Non-pigmented ciliary epithelial cell (primary cell): ENCODE measurements around the gene IL15RA.
"Not testable (repeated sequence)": the region's sequence is repeated elsewhere in the genome, so short reads cannot be mapped to it uniquely, and the experiment has no call there.

Experiments used
- DNase-seq: peaks from one replicate; pipeline ENCODE4 v3.0.0-alpha.2; 2010; ENCODE audit warnings: low read depth

IL15RA gene

DNA sequence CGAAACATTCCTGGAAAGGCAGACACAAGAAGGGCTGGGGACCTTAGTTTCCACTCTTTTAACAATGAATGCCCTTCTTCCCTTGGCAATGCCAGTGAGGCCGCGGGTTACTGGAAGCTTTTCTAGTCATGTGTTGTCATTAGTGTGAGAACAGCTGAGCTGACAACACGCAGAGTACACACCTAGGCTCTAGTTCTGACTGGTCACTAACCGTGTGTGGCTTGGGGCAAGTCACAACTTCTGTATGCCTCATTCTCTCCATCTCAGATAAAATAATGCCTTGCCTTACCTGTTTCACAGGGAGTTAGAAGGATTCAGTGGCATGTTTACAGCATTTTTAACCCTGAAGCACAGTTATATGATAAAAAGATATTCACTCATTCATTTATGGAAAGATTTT is 55.6 kb downstream of the IL15RA start:
- no peak for DNase-seq

DNA sequence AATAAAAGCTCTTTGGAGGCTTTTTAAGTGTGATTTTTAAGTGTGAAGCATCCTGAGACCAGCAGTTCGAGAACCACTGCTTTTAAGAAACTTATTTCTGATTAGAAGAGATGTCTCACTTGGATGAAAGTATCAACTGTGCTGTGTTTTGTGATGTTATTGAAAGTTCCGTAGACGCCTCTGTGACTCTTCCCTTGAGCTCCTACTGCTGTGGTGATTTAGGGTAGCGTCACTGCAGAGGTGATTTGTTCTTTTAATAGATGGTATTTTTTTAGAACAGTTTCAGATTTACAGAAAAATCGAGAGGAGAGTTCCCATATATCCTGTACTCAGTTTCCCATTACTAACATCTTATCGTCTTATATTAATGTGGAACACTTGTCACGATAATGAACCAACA is 57.8 kb downstream of the IL15RA start:
- DNase-seq, result no peak

DNA sequence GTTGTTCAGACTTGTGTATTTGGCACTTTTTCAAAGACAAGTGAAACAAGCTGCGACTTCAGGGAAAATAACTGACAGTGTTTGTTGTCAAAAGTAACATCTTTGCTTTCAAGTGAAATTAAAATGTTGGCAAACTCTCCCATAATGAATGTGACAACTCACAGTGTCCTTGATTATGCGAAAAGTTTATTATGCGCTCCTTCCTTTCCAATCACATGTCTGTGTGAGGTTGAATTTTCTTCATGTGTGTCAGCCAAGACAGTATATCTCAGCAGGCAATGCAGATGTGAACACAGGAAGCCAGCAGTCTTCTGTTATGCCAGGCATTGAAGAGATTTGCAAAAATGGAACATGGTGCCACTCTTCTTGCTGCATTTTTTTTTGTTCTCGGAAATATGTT is 58.6 kb downstream of the IL15RA start:
- no peak for DNase-seq

DNA sequence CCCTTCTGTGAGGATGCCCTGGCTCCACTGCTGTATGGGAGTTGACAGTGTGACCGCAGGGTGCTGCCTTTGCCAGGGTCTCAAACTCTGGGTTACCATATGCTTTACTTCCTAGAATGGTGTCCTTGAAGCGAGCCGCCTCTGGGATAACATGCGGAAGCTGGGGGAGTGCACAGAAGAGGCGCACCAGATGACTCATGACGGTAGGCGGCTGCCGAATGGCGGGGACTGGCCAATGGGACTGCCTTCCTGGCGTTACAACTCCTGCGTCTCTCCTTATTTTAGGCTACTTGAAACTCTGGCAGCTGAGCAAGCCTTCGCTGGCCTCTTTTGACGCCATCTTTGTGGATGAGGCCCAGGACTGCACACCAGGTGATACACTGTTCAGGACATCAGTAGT is 60.0 kb downstream of the IL15RA start:
- DNase-seq, result no peak

DNA sequence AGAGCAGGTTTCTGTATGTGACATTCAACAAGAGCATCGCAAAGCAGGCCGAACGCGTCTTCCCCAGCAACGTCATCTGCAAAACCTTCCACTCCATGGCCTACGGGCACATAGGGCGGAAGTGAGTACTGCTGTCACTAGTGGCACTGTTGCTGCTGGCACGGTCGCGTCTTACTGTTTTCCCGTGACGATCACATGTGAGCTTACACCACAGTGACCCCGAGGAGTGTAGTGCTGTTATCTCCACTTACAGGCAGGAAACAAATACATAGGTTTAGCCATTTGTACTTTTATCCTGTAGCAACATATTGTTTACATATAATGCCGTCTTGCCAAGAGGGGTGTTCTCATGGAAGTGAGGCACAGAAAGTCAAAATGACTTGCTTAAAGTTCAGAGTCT is 61.9 kb downstream of the IL15RA start:
- no peak for DNase-seq

DNA sequence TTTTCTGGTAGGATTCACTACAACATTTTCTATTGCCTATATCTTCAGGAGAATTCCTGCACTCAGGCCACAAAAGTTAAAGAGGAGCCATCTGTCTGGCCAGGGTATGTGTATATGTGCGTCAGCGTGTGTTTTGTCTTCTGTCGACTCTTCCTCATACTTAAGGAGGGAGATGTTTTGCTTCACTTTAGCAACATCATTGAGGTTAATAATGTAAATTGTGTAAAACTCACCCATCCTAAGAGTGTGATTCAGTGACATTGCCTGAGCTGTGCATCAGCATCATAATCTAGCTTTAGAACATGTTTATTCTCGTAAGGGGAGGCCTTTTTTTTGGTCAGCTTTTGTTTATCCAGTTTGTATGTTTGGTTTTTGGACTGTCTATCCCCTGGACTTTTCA is 63.6 kb downstream of the IL15RA start:
- DNase-seq, result no peak

DNA sequence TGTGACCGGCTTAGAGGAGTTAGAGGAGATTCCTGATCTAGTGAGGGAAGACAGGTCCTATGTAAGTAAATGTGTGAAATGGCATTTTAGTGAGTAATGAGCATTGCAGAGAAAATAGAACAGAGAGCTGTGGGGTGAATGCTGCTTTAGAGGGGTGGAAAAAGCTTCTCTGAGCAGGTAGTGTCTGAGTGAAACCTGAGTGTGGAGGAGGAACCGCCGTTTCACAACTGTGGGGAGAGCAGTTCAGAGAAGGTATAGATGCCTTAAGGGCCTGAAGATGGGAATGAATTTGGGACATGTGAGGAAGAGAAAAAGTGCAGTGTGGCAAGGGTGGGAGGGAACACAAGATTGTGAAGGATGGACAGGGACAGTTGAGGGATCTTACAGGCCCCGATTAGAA is 65.7 kb downstream of the IL15RA start:
- no peak for DNase-seq

DNA sequence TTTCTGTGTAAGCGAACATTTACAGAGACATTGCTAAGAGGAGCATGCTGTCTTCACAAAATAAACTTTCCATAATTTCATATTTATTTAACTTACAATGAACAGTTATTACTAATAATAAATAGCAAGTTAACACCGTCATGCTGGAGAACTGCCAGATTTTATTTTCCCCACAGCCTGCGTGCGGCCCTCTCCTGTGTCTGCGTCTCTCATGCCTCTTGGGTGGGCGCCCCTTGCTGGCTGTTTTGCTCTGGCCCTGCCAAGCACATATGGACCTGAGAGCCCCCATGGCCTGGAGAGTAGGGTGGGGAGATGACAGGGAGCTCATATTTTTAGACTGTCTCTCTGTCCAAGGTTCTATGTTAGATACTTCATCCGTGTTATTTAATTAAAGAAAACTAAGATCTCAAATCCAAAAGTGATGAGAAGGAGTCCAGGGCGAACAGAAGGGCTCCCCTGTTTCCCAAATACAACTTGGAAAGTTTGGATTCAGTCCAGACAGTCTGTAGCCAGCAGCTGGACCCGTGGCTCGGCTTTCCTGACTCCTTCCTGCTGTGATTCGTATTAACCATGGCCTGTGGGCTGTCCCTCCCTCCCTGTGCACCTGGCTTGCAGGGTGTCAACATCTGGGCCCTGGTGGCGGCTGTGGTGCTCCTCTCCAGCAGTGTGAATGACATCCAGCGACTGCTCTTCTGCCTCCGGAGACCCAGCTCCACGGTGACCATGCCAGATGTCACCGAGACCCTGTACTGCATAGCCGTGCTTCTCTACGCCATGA is 66.8 kb downstream of the IL15RA start:
- no peak for DNase-seq

DNA sequence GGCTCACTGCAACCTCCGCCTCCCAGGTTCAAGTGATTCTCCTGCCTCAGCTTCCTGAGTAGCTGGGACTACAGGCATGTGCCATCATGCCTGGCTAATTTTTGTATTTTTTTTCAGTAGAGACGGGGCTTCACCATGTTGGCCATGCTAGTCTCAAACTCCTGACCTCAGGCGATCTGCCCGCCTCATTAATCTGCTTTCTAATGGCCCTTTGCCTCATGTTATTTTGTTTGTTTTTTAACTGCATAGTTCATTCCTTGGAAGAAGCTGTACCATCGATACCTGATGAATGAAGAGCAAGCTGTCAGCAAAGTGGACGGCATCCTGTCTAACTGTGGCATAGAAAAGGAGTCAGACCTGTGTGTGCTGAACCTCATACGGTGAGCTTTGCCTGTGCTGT is 68.7 kb downstream of the IL15RA start:
- not testable (repeated sequence) for DNase-seq

DNA sequence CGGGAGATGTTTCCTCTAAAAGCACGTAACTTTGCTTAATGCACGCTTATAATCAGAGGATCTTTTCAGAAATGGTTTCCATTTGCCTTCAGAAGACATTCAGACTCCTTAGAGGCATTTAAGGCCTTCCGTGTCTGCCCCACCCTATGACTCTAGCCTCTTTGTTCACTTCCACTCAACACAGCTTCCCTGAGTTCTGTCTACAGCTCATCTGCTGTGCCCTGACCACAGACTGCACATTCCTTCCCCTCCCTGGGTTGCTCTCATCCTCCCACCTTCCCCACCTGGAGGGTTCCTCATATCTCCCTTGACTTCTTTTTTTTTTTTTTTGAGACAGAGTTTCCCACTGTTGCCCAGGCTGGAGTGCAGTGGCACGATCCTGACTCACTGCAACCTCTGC is 70.7 kb downstream of the IL15RA start:
- DNase-seq, result no peak

DNA sequence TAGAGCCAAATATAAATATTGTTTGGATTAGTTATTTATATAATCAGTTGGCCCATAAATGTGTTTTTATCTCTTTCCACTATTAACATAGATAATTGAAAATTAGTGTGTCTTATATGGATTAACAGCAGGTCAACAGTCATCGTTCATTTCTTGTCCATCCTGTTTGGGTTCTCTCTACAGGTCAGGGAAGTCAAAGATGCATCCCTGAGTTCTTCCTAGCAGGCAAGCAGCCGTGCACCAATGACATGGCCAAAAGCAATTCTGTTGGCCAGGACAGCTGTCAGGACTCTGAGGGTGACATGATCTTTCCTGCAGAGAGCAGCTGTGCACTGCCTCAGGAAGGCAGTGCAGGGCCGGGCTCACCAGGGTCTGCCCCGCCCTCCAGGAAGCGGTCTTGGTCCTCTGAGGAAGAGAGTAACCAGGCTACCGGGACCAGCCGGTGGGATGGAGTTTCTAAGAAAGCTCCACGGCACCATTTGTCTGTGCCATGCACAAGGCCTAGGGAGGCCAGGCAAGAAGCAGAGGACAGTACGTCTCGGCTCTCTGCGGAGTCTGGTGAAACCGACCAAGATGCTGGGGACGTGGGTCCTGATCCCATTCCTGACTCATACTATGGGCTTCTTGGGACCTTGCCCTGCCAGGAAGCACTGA is 71.4 kb downstream of the IL15RA start:
- DNase-seq, result no peak

DNA sequence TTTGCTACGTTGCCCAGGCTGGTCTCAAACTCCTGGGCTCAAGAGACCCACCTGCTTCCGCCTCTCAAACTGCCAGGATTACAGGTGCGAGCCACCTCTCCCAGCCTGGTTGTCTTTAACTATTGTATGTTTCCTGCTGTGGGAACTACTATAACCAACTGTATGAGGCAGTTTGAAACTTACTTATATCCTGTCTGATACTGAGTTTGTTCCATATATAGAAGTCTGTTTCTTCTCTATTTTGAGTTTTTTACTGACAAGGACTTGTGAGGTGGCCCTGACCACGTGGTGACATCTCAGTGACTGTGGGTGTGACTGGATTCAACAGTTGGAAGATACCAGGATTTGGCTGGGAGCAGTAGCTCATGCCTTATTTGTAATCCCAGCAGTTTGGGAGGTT is 73.1 kb downstream of the IL15RA start:
- DNase-seq, result no peak

DNA sequence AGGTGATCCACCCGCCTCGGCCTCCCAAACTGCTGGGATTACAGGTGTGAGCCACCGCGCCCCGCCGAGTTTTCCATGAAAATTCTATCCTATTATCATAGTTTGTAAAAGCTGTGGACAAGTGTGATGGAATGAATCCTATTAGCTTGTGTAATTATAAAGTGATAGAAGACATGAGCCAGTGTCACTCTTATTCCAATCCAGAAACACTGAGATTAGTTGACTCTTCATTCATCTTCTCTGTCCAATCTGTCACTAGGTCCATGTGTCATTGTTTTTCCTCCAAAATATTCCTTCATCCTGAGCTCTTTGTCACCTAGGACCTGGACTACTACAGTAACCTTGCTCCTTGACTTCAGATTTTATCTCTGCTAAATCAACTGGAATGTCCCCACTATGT is 73.8 kb downstream of the IL15RA start:
- DNase-seq, result no peak

DNA sequence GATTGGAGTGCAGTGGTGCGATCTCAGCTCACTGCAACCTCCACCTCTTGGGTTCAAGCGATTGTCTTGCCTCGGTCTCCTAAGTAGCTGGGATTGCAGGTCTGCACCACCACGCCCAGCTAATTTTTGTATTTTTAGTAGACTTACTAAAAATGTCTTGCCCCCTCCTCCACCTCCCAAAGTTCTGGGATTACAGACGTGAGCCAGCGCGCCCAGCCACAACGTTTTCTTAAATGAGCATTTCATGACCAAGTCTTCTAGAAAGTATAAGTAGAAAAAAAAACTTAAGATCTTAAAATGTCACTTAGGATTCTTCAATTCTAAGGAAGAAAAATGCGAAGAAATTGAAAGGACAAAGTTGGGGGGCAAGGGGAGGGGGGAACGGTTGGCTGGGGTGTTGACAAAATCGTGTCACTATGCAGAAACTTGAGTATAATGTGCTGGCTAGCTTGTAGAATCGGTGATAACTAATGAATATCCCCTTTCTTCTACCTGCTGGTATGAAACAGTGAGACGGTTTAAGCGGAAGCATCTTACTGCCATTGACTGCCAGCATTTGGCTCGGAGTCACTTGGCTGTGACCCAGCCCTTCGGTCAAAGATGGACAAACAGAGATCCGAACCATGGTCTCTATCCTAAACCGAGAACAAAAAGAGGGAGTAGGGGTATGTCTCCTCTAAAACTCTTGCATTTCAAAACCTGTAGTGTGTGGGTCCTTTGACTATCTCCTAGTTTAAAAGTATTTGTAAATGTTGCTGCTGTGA is 74.7 kb downstream of the IL15RA start:
- DNase-seq, result no peak
